ENCODE results near the gene TCF7L2.

The TCF7L2 gene

GRCh38 chr10:112990271-112990670 lies 40.2 kb downstream of the TCF7L2 start:
- no peak for TF ChIP-seq CTCF (IDR thresholded peaks at IDR 0.05; ENCODE audit: control insufficient read depth, extremely low read depth, insufficient read depth)
- no peak for DNase-seq (ENCODE audit: low read depth)
- no peak overlapping the region for H3K4me3 ChIP-seq (ENCODE audit: low read depth, low read length)

- TF ChIP-seq CTCF (IDR thresholded peaks at IDR 0.05; ENCODE audit: control insufficient read depth, extremely low read depth, insufficient read depth) = no peak
- DNase-seq (ENCODE audit: low read depth) = no peak
- H3K4me3 ChIP-seq (ENCODE audit: low read depth, low read length) = no peak overlapping the region
Measured at GRCh38 chr10:112991888-112992491, 41.9 kb downstream of the TCF7L2 start.

DNA sequence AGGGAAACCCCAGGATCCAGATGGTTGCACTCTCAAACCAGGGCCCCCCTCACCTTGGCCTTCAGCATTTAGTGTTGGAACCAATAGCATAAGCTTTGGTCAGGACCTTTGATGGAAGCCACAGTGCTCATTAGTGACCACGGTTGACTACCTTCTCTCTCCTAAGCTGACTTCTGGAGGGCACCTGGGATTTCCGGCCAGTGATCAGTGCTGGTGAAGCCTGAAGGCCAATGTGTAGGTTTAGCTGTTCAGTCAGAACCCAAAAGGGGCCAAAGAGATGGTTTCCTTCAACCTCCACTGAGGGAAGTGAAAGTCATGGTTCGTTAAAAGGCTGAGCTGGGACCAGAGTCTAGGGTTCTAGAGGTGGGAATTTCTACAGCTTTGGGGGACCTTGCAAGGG lies 46.4 kb downstream of the TCF7L2 start:
- no peak for TF ChIP-seq CTCF (IDR thresholded peaks at IDR 0.05; ENCODE audit: control insufficient read depth, extremely low read depth, insufficient read depth)
- H3K4me3 ChIP-seq (ENCODE audit: low read depth, low read length) = no peak overlapping the region
- no peak for DNase-seq (ENCODE audit: low read depth)

- DNase-seq (ENCODE audit: low read depth) = no peak
- no peak overlapping the region for H3K4me3 ChIP-seq (ENCODE audit: low read depth, low read length)
- no peak for TF ChIP-seq CTCF (IDR thresholded peaks at IDR 0.05; ENCODE audit: control insufficient read depth, extremely low read depth, insufficient read depth)
Measured at GRCh38 chr10:112999102-112999501, 49.1 kb downstream of the TCF7L2 start.

GRCh38 chr10:113000442-113000841 lies 50.4 kb downstream of the TCF7L2 start:
- DNase-seq (ENCODE audit: low read depth) = peak; percentile 8
- no peak for TF ChIP-seq CTCF (IDR thresholded peaks at IDR 0.05; ENCODE audit: control insufficient read depth, extremely low read depth, insufficient read depth)

GRCh38 chr10:113000876-113001598 lies 51.0 kb downstream of the TCF7L2 start:
- TF ChIP-seq CTCF (IDR thresholded peaks at IDR 0.05; ENCODE audit: control insufficient read depth, extremely low read depth, insufficient read depth) = no peak

More at GRCh38 chr10:113000442-113000841, 50.4 kb downstream of the TCF7L2 start:
- no peak overlapping the region for H3K4me3 ChIP-seq (ENCODE audit: low read depth, low read length)

More at GRCh38 chr10:113000876-113001598, 51.0 kb downstream of the TCF7L2 start:
- DNase-seq (ENCODE audit: low read depth) = no peak
- H3K4me3 ChIP-seq (ENCODE audit: low read depth, low read length) = no peak overlapping the region

Measured in LNCaP clone FGC (cell line).